Spleen (tissue), 13 donors: Measurements from ENCODE around the gene KCNJ18. TPM values are rescaled to one million over a fixed set of nuclear protein-coding genes. Genes with fewer than 3 reads are reported as not detected.
"Not testable (repeated sequence)": the region's sequence is repeated elsewhere in the genome, so short reads cannot be mapped to it uniquely, and the experiment has no call there.

Source experiments
- DNase-seq: peaks from one replicate; pipeline ENCODE4 v3.0.0-alpha.2; 2020
- H3K27ac ChIP-seq, 8 donors: fragments of 200-600 bp; sonication (generic) in 7 of 8; 1 replicate in 4 of 8; 2 replicates in 4 of 8; pipeline versions ENCODE4 v1.5.0 to v1.8.0; 2016 to 2021; ENCODE audit warnings: inconsistent platforms in 4 of 8, mild to moderate bottlenecking in 4 of 8, moderate library complexity in 1 of 8
- H3K27me3 ChIP-seq, 7 donors: fragments of 200-600 bp; sonication (generic) in 6 of 7; replicated peaks in 1 of 7; 1 replicate in 4 of 7; 2 replicates in 3 of 7; pipeline versions ENCODE4 v1.5.0 to v1.8.0; 2016 to 2021; ENCODE audit warnings: inconsistent platforms in 3 of 7, mild to moderate bottlenecking in 1 of 7
- H3K36me3 ChIP-seq, 6 donors: fragments of 200-600 bp; sonication (generic) in 5 of 6; 1 replicate in 4 of 6; 2 replicates in 2 of 6; pipeline versions ENCODE4 v1.5.0 to v1.8.0; 2016 to 2021; ENCODE audit warnings: inconsistent platforms in 2 of 6
- H3K4me1 ChIP-seq, 6 donors: fragments of 200-600 bp; sonication (generic) in 5 of 6; 1 replicate in 3 of 6; 2 replicates in 3 of 6; pipeline versions ENCODE4 v1.5.0 to v1.8.0; 2016 to 2021; ENCODE audit warnings: inconsistent platforms in 3 of 6
- H3K4me3 ChIP-seq, 8 donors: fragments of 200-600 bp; sonication (generic) in 7 of 8; 1 replicate in 4 of 8; 2 replicates in 4 of 8; pipeline versions ENCODE4 v1.5.0 to v1.8.0; 2016 to 2021; ENCODE audit warnings: inconsistent platforms in 4 of 8, mild to moderate bottlenecking in 4 of 8, moderate library complexity in 2 of 8
- H3K9me3 ChIP-seq, 8 donors: fragments of 200-600 bp; sonication (generic) in 7 of 8; 1 replicate in 4 of 8; 2 replicates in 4 of 8; pipeline versions ENCODE4 v1.5.0 to v1.8.0; 2016 to 2021; ENCODE audit warnings: inconsistent platforms in 4 of 8
- WGBS, 5 donors: extraction: QIAGEN DNeasy Blood & Tissue Kit in 3 of 5; methylation state at CpG; one replicate each; pipeline versions ENCODE4 v1.1.5 to v1.1.7; 2013 to 2018; 5-methylcytosine and 5-hydroxymethylcytosine counted together
- intact Hi-C: fragments of 100-400 bp; cut with DNase I; formaldehyde crosslinking; loops from one replicate; pipeline ENCODE4 v1.15.0; 2023; ENCODE audit warnings: low total_unique reads
- long read RNA-seq, 2 donors: transcript quantifications; one replicate each; lab custom pipeline, GENCODE V29; 2026
- polyA plus RNA-seq, 3 donors: library from polyadenylated mRNA; stranded (reverse); fragments of 200-250 nt; gene quantifications; one replicate each; pipeline ENCODE4 v1.2.1, GENCODE V29; 2013
- total RNA-seq, 7 donors: library from RNA; depleted of rRNA in 3 of 7; stranded (reverse); fragments of >200 nt in 3 of 7; fragmentation: NEBNext Ultra II Directional in 4 of 7; extraction: Animal tissue kit (Norgen Biotek cat#: 25700) in 4 of 7; gene quantifications; one replicate each; pipeline versions ENCODE4 v1.1.0 to v1.2.1, GENCODE V29; 2016 to 2021
- donor health status: healthy with polysubstance abuse.
- donor health status: DM: no; HTN: no; CAD: no; lungs with moderate emphysema.
- donor health status: DM: no; HTN: no; CAD: no.
- donor health status: Bipolar disorder and iron deficiency.
- donor health status: healthy.
- donor health status: DM: no; HTN: no; CAD: no.
- donor health status: DM: yes; HTN: yes; CAD: no.

KCNJ18 gene
- not detected for total RNA-seq
- not detected for polyA plus RNA-seq
- long read RNA-seq, donor 1: 0 reads
- long read RNA-seq, donor 2: 0 reads

DNA sequence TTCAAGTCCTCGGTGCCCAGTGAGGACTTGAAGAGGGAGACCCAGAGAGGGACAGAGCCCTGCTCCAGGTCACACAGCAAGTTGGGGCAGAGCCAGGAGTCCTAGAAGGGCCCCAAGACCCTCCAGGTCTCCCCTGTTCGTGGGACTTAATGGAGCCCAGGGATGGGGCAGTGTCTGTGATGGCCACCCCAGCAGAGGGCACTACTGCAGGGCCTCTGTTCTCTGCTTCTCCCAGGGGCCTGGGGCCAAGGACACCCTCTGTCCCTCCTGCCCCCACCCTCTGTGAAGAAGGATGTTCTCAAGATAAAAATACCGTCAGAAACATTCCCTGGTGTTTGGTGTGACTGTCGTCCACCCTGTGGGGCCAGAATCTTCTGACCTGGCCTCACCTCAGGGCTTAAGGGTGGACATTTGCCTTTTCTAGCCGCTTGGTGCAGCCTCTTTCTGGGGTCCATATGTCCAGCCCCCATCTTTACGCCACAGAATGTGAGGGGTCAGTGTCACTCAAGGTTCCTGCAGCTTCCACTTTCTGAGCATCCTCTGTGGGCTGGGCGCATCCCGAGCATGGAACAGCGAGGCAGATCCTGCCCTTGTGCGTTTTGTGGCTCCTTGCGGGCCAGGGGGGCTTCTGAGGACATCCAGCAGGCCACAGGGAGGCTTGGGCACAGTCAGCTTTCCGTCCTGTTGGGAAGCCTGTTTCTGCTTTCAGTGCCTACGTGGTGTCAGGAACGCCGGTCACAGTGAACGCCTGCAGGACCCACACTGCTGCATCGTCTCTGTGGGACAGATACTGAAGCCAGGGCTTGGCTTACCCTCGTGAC, at the start of gene KCNJ18:
TSS of gene KCNJ18 (plus strand) at position 641 of the 821 bp plus-strand sequence. CDS start 10,264 bp downstream, outside the sequence.
- H3K4me1 ChIP-seq, H3K4me3 ChIP-seq, H3K36me3 ChIP-seq, H3K9me3 ChIP-seq, H3K27ac ChIP-seq, H3K27me3 ChIP-seq, intact Hi-C loops: not testable (repeated sequence)
- DNase-seq: peak; percentile 52
- WGBS, 5 donors: 70 to 83% (median 81%) methylated on average over 5 to 18 of the region's 18 CpGs

- DNase-seq, H3K4me1 ChIP-seq, H3K27ac ChIP-seq, H3K27me3 ChIP-seq, H3K4me3 ChIP-seq, H3K36me3 ChIP-seq, H3K9me3 ChIP-seq, intact Hi-C loops: not testable (repeated sequence)
- WGBS, 5 donors: 77 to 86% (median 80%) methylated on average over 5 to 6 of the region's 6 CpGs
Observed at GRCh38 chr17:21648125-21648524, 44.2 kb upstream of the KCNJ18 start.

GRCh38 chr17:21650043-21650442, 42.3 kb upstream of the KCNJ18 start:
- DNase-seq, H3K36me3 ChIP-seq, H3K4me1 ChIP-seq, intact Hi-C loops, H3K27ac ChIP-seq, H3K4me3 ChIP-seq, H3K27me3 ChIP-seq, H3K9me3 ChIP-seq: not testable (repeated sequence)
- WGBS, 5 donors: 74 to 88% (median 84%) methylated on average over 1 of the region's 1 CpG

GRCh38 chr17:21652049-21652448, 40.3 kb upstream of the KCNJ18 start:
- 12 to 39% (median 21%) methylated on average over 3 to 4 of the region's 4 CpGs for WGBS, 5 donors

GRCh38 chr17:21653211-21653610, 39.1 kb upstream of the KCNJ18 start:
- H3K9me3 ChIP-seq, H3K27me3 ChIP-seq, H3K27ac ChIP-seq, H3K4me3 ChIP-seq, DNase-seq, H3K4me1 ChIP-seq, H3K36me3 ChIP-seq, intact Hi-C loops: not testable (repeated sequence)
- WGBS, 5 donors: 83 to 100% (median 90%) methylated on average over 3 to 10 of the region's 10 CpGs

More at GRCh38 chr17:21652049-21652448, 40.3 kb upstream of the KCNJ18 start:
- H3K4me3 ChIP-seq, H3K4me1 ChIP-seq, H3K9me3 ChIP-seq, intact Hi-C loops, H3K27ac ChIP-seq, H3K36me3 ChIP-seq, H3K27me3 ChIP-seq, DNase-seq: not testable (repeated sequence)

DNA sequence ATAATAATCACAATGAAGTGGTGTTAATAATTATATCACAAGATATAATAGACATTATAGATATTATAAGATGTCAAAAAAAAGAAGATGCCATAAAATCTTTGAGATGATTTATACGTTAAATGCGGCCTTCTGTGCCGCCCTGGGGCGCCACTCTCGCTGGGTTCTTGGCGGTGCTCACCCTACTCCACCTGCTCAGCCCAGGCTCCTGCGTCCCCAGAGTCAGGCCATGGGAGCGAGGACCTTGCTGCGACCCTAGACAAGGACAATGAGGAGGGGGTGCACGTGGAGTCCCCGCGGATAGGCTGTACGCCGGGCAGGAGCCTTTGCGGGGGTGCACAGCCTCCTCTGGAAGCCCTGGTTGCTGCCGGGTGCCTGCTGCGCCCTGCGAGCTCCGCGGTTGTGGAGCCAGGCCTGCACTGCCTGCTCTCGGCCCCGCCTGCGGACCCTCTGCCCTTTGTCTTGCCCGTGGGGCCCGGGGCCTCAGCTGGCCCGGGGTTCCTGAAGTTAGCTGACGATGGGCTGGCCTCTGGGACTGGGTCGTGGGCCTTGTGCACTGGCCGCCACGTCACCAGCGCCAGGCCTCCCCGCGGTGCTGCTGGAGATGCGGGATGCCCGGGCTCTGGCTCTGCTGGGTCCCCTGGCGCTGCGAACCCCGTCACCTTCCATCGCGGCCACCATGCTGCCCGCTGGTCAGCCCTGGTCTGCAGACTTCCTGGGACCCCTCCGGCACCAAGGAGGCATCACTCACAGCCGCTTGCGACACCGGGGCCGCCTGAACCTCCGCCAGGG, 35.6 kb upstream of the KCNJ18 start:
- WGBS, 5 donors: 65 to 77% (median 70%) methylated on average over 19 to 47 of the region's 47 CpGs
- H3K4me1 ChIP-seq, H3K4me3 ChIP-seq, H3K27ac ChIP-seq, DNase-seq, H3K36me3 ChIP-seq, H3K9me3 ChIP-seq, H3K27me3 ChIP-seq, intact Hi-C loops: not testable (repeated sequence)

- H3K4me3 ChIP-seq, intact Hi-C loops, H3K9me3 ChIP-seq, H3K27ac ChIP-seq, DNase-seq, H3K27me3 ChIP-seq, H3K36me3 ChIP-seq, H3K4me1 ChIP-seq: not testable (repeated sequence)
- 58 to 64% (median 62%) methylated on average over 6 to 7 of the region's 7 CpGs for WGBS, 5 donors
Observed at GRCh38 chr17:21659635-21660034, 32.7 kb upstream of the KCNJ18 start.

DNA sequence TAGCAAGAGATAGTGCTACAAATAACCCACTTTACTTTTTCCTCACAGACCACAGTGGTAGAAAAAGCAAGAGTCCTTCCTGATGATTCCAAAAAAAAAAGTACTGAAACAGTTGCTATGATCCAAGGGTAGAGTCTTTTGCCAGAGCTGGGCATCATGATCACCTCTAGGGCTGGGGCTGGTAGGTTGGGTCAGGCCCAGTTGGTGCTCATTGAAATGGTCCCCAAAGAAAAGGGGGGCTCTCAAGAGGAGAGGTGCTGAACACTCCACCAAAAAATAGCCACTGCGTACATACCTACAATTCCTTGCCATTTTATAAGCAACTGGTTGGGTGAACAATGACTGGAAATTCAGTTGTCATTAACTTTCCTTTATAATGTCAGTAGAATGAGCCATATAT, 30.9 kb upstream of the KCNJ18 start:
- H3K27ac ChIP-seq, H3K4me3 ChIP-seq, H3K27me3 ChIP-seq, H3K9me3 ChIP-seq, H3K36me3 ChIP-seq, DNase-seq, H3K4me1 ChIP-seq, intact Hi-C loops: not testable (repeated sequence)
- 0 to 92% (median 53%) methylated on average over 1 of the region's 1 CpG for WGBS, 5 donors

DNA sequence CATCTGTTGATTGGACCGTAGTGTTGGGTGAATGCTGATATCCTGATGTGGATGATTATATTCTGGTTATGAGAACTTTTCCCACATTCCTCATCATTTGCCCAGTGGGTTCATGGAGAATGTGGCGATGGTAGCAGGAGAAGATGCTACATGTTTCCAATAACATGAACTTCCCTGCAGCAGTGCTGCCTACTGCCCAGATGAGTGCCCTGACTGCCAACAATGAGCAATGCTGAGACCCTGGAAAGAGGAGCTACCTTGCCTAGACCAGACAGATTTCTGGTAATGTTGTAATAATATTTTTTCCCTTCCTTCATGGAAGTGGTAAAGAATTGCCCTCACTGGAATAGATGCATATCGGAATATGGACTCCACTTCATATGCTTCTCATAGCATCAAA, 29.2 kb upstream of the KCNJ18 start:
- intact Hi-C loops, H3K27me3 ChIP-seq, H3K4me3 ChIP-seq, H3K4me1 ChIP-seq, H3K36me3 ChIP-seq, H3K27ac ChIP-seq, DNase-seq, H3K9me3 ChIP-seq: not testable (repeated sequence)
- 67 to 80% (median 76%) methylated on average over 3 of the region's 3 CpGs for WGBS, 5 donors

DNA sequence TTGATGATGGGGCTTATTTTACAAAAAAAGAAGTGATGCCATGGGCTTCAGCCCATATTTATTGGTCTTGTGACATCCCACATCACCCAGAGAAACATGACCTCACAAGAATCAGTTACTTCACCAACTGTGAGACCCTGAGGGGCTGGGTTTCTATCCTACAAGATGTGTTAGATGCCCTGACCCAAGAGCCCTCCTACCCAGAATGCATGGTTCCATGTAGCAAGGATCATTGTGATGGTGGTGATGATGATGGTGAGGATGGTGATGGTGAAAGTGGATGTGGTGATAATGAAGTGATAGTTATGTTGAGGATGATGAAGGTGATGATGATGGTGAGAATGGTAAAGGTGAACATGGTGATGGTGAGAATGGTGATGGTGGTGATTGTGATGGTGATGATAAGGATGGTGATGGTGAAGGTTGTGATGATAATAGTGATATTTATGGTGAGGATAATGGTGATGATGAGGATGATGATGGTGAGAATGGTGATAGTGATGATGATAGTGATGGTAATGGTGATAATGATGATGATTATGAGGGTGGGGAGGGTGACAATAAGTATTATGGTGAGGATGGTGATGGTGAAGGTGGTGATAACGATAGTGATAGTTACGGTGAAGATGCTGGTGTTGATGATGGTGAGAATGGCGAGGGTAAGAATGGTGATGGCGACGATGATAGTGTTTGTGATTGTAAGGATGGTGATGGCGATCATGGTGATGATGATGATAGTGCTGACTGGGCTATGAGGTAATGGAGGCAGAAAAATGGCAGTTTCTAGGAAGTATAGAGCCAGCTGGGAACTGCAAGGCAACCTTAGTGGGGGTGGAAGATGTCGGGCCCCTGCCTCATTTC, 28.5 kb upstream of the KCNJ18 start:
- H3K4me1 ChIP-seq, H3K36me3 ChIP-seq, H3K9me3 ChIP-seq, H3K27me3 ChIP-seq, DNase-seq, H3K27ac ChIP-seq, intact Hi-C loops, H3K4me3 ChIP-seq: not testable (repeated sequence)
- 59 to 68% (median 62%) methylated on average over 7 of the region's 7 CpGs for WGBS, 5 donors
